ENCODE results near the gene THAP6. TPM values are rescaled to one million over a fixed set of nuclear protein-coding genes. Genes with fewer than 3 reads are reported as not detected.

THAP6 gene
- total RNA-seq = 10 to 100 TPM in 3 of 4 donors, 1 to 10 TPM in 1; 6.0 to 27.3 (median 13.9) TPM

DNA sequence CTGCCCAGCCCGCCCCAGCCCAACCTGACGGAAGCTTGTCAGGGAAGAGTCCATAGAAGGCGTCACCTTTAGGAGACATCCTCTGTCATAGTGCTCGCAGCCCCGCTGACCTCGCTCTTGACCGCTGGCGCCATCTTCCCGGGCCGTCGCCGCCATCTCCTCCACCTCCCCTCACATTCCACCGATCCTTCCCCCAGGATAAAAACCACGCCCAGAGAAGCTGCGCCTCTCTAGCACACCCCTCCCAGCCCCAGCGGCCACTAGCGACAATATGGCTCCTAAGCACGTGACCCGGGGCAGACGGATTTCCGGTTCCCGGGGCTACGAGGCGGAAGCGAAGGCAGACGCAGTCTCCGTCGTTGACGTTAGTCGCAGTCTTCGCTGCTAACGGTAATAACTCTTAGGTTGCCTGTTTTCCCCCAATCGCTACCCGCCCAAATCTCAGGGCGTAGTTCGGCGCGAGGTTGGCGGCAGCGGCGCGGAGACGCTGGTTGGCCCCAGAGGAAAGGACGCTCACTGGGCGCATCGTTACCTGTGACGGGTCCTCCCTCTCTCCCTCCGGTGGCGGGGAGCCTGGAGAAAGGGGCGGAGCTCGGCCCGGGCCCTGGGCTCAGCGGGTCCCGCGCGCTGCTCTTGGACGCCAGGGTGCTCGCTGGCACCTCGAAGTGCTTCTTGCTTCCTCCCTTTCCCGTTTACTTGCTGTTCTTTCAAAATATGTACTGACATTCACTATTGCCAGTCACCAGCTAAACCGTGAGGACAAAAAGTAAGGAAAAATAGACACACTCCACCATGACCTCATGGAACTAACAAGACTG lies at the start of gene THAP6, which contains the start of gene RCHY1:
THAP6 (plus strand) TSS at position 343 of the 818 bp plus-strand sequence. CDS start 980 bp downstream, outside the sequence.
RCHY1 (minus strand) TSS at position 273 of the 818 bp plus-strand sequence; CDS start at position 156, 117 bp downstream.
- H3K9me3 ChIP-seq = no peaks in the 10 kb centered on the region
- intact Hi-C loops (cut with DNase I; ENCODE audit: low total_unique reads) (loop anchor here (2.0 to 10.0 kb wide), 3 partner anchors 210 to 580 kb away; partner anchors contain the start of genes NAAA, PARM1 and USO1), in situ Hi-C loops (cut with MboI; ENCODE audit: low sequenced_read_pairs in 4 of 4) (no loop called here)
- peak; percentile 74 to 82 for TF ChIP-seq POLR2A (IDR thresholded peaks at IDR 0.05)
- TF ChIP-seq, protein P1, sequence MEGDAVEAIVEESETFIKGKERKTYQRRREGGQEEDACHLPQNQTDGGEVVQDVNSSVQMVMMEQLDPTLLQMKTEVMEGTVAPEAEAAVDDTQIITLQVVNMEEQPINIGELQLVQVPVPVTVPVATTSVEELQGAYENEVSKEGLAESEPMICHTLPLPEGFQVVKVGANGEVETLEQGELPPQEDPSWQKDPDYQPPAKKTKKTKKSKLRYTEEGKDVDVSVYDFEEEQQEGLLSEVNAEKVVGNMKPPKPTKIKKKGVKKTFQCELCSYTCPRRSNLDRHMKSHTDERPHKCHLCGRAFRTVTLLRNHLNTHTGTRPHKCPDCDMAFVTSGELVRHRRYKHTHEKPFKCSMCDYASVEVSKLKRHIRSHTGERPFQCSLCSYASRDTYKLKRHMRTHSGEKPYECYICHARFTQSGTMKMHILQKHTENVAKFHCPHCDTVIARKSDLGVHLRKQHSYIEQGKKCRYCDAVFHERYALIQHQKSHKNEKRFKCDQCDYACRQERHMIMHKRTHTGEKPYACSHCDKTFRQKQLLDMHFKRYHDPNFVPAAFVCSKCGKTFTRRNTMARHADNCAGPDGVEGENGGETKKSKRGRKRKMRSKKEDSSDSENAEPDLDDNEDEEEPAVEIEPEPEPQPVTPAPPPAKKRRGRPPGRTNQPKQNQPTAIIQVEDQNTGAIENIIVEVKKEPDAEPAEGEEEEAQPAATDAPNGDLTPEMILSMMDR (IDR thresholded peaks at IDR 0.05 in 4 of 5, conservative IDR thresholded peaks at IDR 0.05 in 1 of 5) = peak in 3 of 5 experiments; percentile 9 to 37 (median 15)
- peak; percentile 95 for DNase-seq
- peaks cover 0 to 30% of the 10 kb centered on the region in 2 donors for H3K36me3 ChIP-seq
- peak; percentile 96 to 98 for ATAC-seq
- H3K4me1 ChIP-seq = peaks cover 50 to 57% of the 10 kb centered on the region in 2 donors
- H3K4me3 ChIP-seq = peak within 1 kb of the TSS; percentile 86 to 93 (median 88)
- H3K27me3 ChIP-seq = no peaks in the 10 kb centered on the region
- H3K27ac ChIP-seq = peak within 1 kb of the TSS; percentile 95 to 96 (median 95)

DNA sequence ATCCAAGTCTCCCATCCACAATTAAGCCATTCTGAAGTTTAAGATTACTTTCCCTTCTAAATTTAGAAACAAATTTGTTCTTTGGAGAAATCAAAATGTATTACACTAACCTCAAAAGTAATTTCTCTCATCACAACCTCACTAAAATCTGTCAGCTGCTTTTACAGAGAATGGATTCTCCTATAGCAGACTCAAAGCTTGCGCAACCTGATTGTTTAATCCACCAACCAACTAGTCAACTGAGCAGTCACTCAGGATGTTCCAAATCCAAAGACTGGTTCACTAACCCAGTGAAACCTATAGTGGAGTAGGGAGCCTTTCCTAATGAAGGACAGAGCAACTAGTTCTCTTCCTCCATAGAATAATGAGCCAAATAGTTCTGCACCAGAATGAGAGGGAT lies 44.4 kb upstream of the THAP6 start:
- H3K27me3 ChIP-seq = no peaks in the 10 kb centered on the region
- no peak overlapping the region for H3K27ac ChIP-seq
- no peaks in the 10 kb centered on the region for H3K9me3 ChIP-seq
- intact Hi-C loops (cut with DNase I; ENCODE audit: low total_unique reads) (no loop called here), in situ Hi-C loops (cut with MboI; ENCODE audit: low sequenced_read_pairs in 4 of 4) (no loop called here)
- ATAC-seq (peak in 1 of 2 donors; percentile 23), DNase-seq (no peak)
- TF ChIP-seq, protein P1 (IDR thresholded peaks at IDR 0.05 in 4 of 5, conservative IDR thresholded peaks at IDR 0.05 in 1 of 5) = no peak
- no peak for TF ChIP-seq POLR2A (IDR thresholded peaks at IDR 0.05)
- H3K4me1 ChIP-seq = peaks cover 9 to 23% of the 10 kb centered on the region in 2 donors
- no peak overlapping the region for H3K4me3 ChIP-seq
- no peaks in the 10 kb centered on the region for H3K36me3 ChIP-seq

- in situ Hi-C loops (cut with MboI; ENCODE audit: low sequenced_read_pairs in 4 of 4) = no loop called here
- ATAC-seq = peak; percentile 52 to 87
These were observed 43.5 kb upstream of the THAP6 start for GRCh38 chr4:75470738-75471137.

GRCh38 chr4:75477201-75477600 lies 37.1 kb upstream of the THAP6 start:
- no peaks in the 10 kb centered on the region for H3K9me3 ChIP-seq
- TF ChIP-seq, protein P1 (IDR thresholded peaks at IDR 0.05 in 4 of 5, conservative IDR thresholded peaks at IDR 0.05 in 1 of 5) = no peak
- TF ChIP-seq POLR2A (IDR thresholded peaks at IDR 0.05) = no peak
- H3K4me3 ChIP-seq = no peak overlapping the region
- no peaks in the 10 kb centered on the region for H3K4me1 ChIP-seq
- H3K36me3 ChIP-seq = peaks cover 3 to 38% of the 10 kb centered on the region in 2 donors
- DNase-seq (no peak), ATAC-seq (no peak)
- in situ Hi-C loops (cut with MboI; ENCODE audit: low sequenced_read_pairs in 4 of 4) = loop anchor here in 3 of 4 donors (25.0 kb wide), 1 partner anchor 540 kb away; the partner anchor contains the start of gene PARM1 (in 3 of the 3)
- no peak overlapping the region for H3K27ac ChIP-seq
- H3K27me3 ChIP-seq = no peaks in the 10 kb centered on the region
- intact Hi-C loops (cut with DNase I; ENCODE audit: low total_unique reads) = no loop called here

More at GRCh38 chr4:75470738-75471137, 43.5 kb upstream of the THAP6 start:
- H3K27me3 ChIP-seq = no peaks in the 10 kb centered on the region
- H3K36me3 ChIP-seq = no peaks in the 10 kb centered on the region
- H3K27ac ChIP-seq = peak overlapping the region in 1 of 4 donors; percentile 2
- H3K4me1 ChIP-seq = peaks cover 9 to 23% of the 10 kb centered on the region in 2 donors
- TF ChIP-seq POLR2A (IDR thresholded peaks at IDR 0.05) = no peak
- TF ChIP-seq, protein P1 (IDR thresholded peaks at IDR 0.05 in 4 of 5, conservative IDR thresholded peaks at IDR 0.05 in 1 of 5) = no peak
- no peak overlapping the region for H3K4me3 ChIP-seq
- H3K9me3 ChIP-seq = no peaks in the 10 kb centered on the region
- DNase-seq = no peak
- intact Hi-C loops (cut with DNase I; ENCODE audit: low total_unique reads) = no loop called here
